Left renal pelvis (tissue), 4 donors: ENCODE measurements around the gene STAT3. TPM values are rescaled to one million over a fixed set of nuclear protein-coding genes. Genes with fewer than 3 reads are reported as not detected.
"Not testable (repeated sequence)": the region's sequence is repeated elsewhere in the genome, so short reads cannot be mapped to it uniquely, and the experiment has no call there.

Experiments
- DNase-seq, 4 donors: peaks; one replicate each; pipeline ENCODE4 v3.0.0-alpha.2; 2013; ENCODE audit warnings: low read depth in 4 of 4, low spot score in 3 of 4
- polyA plus RNA-seq, 4 donors: library from polyadenylated mRNA; unstranded; fragments of 120-200 nt; gene quantifications; one replicate each; pipeline ENCODE4 v1.2.1, GENCODE V29; 2013; ENCODE audit not compliant: insufficient read length in 4 of 4

The STAT3 gene
- polyA plus RNA-seq, 4 donors = 59.7 to 70.3 (median 64.9) TPM

DNA sequence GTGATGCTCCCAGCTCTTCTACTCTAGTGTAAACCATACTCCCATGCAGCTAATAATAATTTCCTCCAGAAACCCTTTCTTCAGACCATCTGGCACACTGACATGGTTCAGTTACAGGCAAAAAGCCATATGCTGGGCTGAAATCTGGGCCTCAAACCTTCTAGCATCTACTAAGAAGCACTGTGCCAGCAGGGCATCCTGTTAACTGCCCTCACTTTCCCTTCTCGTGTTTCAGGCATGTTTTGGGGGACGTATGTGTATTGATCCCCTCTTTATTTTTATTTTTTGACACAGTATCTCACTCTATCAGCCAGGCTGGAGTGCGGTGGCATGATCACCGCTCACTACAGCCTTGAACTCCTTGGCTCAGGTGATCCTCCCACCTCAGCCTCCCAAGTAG lies 66.7 kb downstream of the STAT3 start:
- no peak for DNase-seq

DNA sequence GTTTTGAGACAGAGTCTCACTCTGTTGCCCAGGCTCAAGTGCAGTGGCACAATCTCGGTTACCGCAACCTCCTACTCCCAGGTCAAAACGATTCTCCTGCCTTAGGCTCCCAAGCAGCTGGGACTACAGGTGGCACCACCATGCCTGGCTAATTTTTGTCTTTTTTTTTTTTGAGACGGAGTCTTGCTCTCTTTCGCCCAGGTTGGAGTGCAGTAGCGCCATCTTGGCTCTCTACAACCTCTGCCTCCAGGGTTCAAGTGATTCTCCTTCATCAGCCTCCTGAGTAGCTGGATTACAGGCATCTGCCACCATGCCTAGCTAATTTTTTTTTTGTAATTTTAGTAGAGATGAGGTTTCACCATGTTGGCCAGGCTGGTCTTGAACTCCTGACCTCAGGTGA lies 70.3 kb downstream of the STAT3 start:
- not testable (repeated sequence) for DNase-seq

DNA sequence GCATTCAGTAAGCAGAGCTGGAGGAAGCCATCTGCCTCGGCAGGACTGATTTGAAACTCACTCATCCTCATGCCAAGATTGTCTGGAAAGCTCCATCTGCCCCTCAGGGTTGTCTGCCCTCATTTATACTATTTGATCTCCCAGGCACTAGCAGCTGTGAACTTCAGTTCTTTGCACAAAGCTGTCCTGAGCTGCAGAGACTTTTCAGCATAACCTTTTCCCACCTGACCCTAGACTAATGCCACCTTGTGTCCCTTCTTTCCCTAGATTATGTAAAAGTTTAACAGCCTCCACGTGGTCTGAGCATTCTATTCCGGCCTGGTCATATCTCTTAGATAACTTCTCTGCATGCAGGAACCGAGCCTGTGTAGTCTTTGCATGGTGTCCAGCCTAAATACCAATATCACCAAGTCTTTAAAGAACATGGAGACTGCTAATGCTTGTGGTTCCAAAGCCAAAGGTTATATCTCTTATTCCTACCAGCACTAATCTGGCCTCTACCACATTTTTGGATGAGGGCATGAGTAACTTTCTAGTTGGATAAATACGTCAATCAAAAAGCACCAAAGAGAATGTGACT lies 70.9 kb downstream of the STAT3 start:
- DNase-seq = no peak

DNA sequence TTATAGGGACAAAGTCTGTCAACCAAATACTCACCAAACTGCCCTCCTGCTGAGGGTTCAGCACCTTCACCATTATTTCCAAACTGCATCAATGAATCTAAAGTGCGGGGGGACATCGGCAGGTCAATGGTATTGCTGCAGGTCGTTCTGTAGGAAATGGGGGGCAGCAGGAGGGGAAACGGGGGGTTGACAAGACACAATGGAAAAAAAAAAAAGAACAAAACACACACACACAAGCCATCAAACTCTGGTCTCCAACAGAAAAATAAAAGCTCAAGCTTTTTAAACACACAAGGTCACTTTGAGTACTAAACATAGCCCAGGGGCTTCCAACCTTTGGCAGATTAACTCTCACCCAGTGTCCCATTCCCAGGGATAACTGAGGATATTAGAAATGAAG lies 71.5 kb downstream of the STAT3 start:
- DNase-seq = no peak

DNA sequence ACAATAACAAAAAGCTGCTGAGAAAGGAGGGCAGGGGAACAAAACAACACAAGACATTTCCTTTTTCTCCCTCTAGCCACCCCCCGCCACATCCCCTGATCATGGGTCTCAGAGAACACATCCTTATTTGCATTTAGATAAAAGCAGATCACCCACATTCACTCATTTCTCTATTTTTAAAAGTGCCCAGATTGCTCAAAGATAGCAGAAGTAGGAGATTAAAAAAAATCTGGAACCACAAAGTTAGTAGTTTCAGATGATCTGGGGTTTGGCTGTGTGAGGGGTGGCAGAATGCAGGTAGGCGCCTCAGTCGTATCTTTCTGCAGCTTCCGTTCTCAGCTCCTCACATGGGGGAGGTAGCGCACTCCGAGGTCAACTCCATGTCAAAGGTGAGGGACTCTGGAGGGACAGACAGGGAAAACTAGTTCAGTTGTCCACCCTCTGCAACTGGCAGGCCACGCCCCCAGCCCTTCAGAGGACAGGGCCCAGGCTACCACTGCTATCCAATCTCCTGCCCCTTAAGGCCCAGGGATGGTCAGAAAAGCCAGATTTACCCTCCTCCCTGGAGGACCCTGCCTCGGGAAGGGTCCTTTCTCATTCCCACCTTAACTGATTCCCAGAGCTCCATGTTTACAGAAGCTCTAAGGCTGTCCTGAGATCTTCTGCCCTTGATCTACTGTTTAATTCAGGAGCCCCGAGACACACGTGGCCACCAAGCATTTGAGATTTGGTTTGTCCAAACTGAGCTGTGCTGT lies 72.7 kb downstream of the STAT3 start:
- DNase-seq = no peak

DNA sequence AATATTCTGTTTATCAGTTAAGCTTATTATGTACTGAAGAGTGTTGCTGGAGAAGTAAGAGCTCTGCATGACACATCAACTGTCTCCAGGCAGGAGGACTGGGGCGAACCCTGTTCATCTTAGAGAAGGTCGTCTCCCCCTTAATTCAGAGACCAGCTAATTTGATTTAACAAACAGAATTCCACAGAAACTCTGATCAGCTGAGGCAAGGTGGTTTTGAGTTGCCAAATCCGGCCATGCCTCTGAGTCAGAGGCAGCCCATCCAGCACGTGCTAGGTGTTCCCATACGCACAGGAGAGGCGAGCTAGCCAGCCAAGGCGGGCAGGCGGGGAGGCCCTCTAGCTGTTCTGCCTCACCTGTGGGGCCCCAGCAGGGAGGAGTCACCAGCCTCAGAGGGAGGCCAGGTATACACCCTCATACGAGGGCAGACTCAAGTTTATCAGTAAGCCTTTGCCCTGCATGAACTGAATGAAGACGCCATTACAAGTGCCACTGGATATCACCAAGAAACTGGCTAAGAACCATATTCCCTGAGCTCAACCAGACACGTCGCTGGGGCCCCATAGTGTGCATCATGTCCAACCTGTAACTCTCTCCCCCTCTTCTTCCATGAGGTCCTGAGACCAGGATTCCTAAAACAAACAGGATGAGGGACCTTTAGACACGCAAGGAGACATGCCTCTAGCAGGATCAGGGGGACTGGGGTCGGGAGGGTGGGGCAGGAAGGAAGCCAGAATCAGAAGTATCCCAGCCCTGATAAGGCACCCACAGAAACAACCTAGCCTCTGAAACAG lies 74.3 kb downstream of the STAT3 start:
- DNase-seq = no peak

GRCh38 chr17:42313389-42313772 lies 74.9 kb downstream of the STAT3 start:
- no peak for DNase-seq

- peak; percentile 59 to 73 (median 68) for DNase-seq
Observed at GRCh38 chr17:42312285-42313130, 75.7 kb downstream of the STAT3 start.

GRCh38 chr17:42312035-42312284 lies 76.3 kb downstream of the STAT3 start:
- DNase-seq = no peak

GRCh38 chr17:42311240-42312034 lies 76.8 kb downstream of the STAT3 start:
- peak; percentile 70 to 80 (median 77) for DNase-seq

GRCh38 chr17:42310787-42311215 lies 77.4 kb downstream of the STAT3 start:
- DNase-seq = no peak

DNA sequence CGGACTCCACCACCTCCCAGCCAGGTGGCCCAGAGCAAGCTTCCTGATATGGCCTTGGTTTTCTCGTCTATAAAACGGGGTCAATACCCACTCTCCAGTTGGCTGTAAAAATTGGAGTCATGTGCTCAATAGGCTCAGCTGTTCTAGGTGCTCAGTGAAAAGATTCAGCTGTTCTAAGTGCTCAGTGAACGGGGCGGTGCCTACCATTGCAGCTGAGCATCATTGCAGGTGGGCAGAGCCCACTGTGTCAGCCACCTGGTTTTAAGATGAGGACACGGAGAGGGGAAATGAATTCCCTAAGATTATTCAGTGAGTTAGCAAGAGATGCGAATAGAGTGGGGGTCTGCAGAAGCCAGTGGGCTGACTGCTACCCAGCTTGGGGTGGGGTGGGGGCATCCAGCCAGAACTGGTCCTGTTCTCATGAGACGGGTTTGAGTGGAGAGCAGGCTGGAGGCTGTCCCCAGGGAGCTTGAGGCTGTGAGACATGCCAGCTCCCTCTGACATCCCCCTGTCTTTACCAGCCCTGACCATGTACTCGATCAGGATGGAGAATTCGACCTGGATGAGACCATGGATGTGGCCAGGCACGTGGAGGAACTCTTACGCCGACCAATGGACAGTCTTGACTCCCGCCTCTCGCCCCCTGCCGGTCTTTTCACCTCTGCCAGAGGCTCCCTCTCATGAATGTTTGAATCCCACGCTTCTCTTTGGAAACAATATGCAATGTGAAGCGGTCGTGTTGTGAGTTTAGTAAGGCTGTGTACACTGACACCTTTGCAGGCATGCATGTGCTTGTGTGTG lies 78.1 kb downstream of the STAT3 start:
- no peak for DNase-seq

- no peak for DNase-seq
Observed at GRCh38 chr17:42309142-42309541, 79.1 kb downstream of the STAT3 start.

DNA sequence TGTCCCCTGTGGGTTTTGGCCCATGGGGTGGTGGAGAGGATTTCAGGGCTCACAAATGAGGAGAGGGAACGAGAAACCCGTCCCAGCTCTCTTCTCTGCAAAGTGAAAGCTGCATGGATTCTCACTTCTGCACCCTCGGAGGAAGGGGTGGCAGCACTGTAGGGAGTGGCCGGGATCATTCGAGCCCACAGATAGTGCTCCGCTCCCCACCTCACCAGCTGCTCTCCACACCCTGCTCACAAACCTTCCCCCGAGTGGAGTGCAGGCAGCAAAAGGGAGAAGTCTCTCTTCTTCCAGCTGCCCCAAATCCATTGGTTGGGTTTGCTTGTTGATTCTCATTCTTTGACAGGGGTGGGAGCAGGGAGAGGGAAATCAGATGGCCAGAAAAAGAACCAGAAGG lies 79.8 kb downstream of the STAT3 start:
- DNase-seq = no peak

GRCh38 chr17:42307362-42307927 lies 80.8 kb downstream of the STAT3 start:
- DNase-seq = no peak

- DNase-seq = no peak
Observed at GRCh38 chr17:42306385-42306667, 81.9 kb downstream of the STAT3 start.

DNA sequence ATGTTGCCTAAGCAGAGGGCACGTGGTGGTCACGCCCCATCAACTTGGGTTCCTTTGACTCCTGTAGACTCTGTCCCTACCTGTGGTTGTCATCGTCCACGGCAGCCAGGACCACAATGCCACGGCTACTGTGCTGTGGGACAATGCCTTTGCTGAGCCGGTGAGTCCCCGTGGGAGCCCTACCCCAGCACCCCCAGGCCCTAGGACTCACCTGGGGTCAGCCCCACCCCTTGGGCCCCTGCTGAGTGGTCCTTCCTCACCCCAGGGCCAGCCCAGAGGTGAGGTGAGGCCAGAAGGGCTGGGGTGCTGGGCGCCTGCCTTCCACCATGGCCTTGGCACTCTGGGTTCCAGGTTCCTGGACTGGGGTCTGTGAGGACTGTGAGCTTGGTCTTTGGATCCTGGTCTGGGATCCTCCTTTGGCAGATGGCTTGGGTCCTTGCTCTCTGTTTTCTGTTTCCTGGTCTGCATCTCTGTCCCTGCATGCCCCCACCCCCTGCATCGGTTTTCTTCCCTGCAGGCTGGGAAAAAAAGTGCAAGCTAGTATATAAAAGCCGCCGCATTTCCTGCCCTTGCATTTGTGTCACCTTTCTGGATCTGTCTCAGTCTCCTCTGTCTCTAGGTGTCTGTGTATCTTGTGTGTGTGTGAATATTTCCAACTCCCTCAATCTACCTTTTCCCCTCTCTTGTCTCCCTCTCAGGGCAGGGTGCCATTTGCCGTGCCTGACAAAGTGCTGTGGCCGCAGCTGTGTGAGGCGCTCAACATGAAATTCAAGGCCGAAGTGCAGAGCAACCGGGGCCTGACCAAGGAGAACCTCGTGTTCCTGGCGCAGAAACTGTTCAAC lies 82.5 kb downstream of the STAT3 start:
- DNase-seq = no peak

GRCh38 chr17:42305031-42305330 lies 83.3 kb downstream of the STAT3 start:
- DNase-seq = not testable (repeated sequence)
